Smooth muscle cell (in vitro differentiated cells): Measurements from ENCODE around the gene UPP1. TPM values are rescaled to one million over a fixed set of nuclear protein-coding genes. Genes with fewer than 3 reads are reported as not detected.

ENCODE experiments used
- DNase-seq: peaks from one replicate; lab custom pipeline; 2025; ENCODE audit not compliant: unreplicated experiment; lab: John Stamatoyannopoulos, UW
- H2AFZ ChIP-seq: fragments of 200-600 bp; sonication (generic); 2 replicates; pipeline ENCODE4 v1.6.0; 2016; ENCODE audit warnings: antibody characterized with exemption, low read depth, mild to moderate bottlenecking
- H3F3A ChIP-seq: fragments of 200-600 bp; sonication (generic); 2 replicates; pipeline ENCODE4 v1.6.0; 2017; ENCODE audit warnings: antibody characterized with exemption, low read depth
- H3K27ac ChIP-seq: fragments of 200-600 bp; sonication (generic); 2 replicates; pipeline ENCODE4 v1.5.1; 2016; ENCODE audit warnings: low read depth, mild to moderate bottlenecking
- H3K27me3 ChIP-seq: fragments of 200-600 bp; sonication (generic); 2 replicates; pipeline ENCODE4 v1.6.1; 2016; ENCODE audit warnings: low read depth, mild to moderate bottlenecking
- H3K36me3 ChIP-seq: fragments of 200-600 bp; sonication (generic); 2 replicates; pipeline ENCODE4 v1.5.1; 2016; ENCODE audit warnings: low read depth
- H3K4me1 ChIP-seq: fragments of 200-600 bp; sonication (generic); 2 replicates; pipeline ENCODE4 v1.5.1; 2016; ENCODE audit warnings: low read depth
- H3K4me2 ChIP-seq: fragments of 200-600 bp; sonication (generic); 2 replicates; pipeline ENCODE4 v1.6.0; 2016; ENCODE audit warnings: mild to moderate bottlenecking
- H3K4me3 ChIP-seq: fragments of 200-600 bp; sonication (generic); 2 replicates; pipeline ENCODE4 v1.5.1; 2016; ENCODE audit warnings: mild to moderate bottlenecking
- H3K79me2 ChIP-seq: fragments of 200-600 bp; sonication (generic); 2 replicates; pipeline ENCODE4 v1.6.0; 2016; ENCODE audit warnings: low read depth, mild to moderate bottlenecking
- H3K9ac ChIP-seq: fragments of 200-600 bp; sonication (generic); 2 replicates; pipeline ENCODE4 v1.6.0; 2016; ENCODE audit warnings: low read depth
- H3K9me3 ChIP-seq: fragments of 200-600 bp; sonication (generic); replicated peaks from 2 replicates; pipeline ENCODE4 v1.5.1; 2016; ENCODE audit warnings: low read depth
- H4K20me1 ChIP-seq: fragments of 200-600 bp; sonication (generic); 2 replicates; pipeline ENCODE4 v1.6.0; 2016; ENCODE audit warnings: low read depth
- WGBS: methylation state at CpG from one replicate; pipeline ENCODE4 v1.1.7; 2016; ENCODE audit warnings: low lambda C conversion rate; 5-methylcytosine and 5-hydroxymethylcytosine counted together
- polyA plus RNA-seq: library from polyadenylated mRNA; unstranded; fragments of >200 nt; fragmentation: Nextera tagmentation; extraction: Ambion mirVana; gene quantifications from 2 replicates; pipeline ENCODE4 v1.2.1, GENCODE V29; 2016
- total RNA-seq: library from RNA; depleted of rRNA; stranded (reverse); fragments of >200 nt; gene quantifications from 2 replicates; pipeline ENCODE4 v1.2.3, GENCODE V29; 2014
- TF ChIP-seq, protein P1 (sequence below): fragments of 200-600 bp; sonication (generic); IDR thresholded peaks from 2 replicates; pipeline ENCODE4 v1.5.1; 2017; ENCODE audit warnings: borderline replicate concordance, mild to moderate bottlenecking, antibody characterized with exemption; ENCODE audit not compliant: insufficient read depth, poor library complexity, severe bottlenecking

Gene UPP1
- total and polyA plus RNA-seq, 2 experiments from 2014 or later, result 23.6 to 43.8 TPM

GRCh38 chr7:48042216-48042615, 46.8 kb upstream of the UPP1 start:
- no peak overlapping the region for H3K9ac ChIP-seq
- H3K4me3 ChIP-seq, result no peak overlapping the region
- no peaks in the 10 kb centered on the region for H4K20me1 ChIP-seq
- no peaks in the 10 kb centered on the region for H3K4me1 ChIP-seq
- H3K4me2 ChIP-seq, result no peak overlapping the region
- no peaks in the 10 kb centered on the region for H3K79me2 ChIP-seq
- H3K36me3 ChIP-seq, result no peaks in the 10 kb centered on the region
- TF ChIP-seq, protein P1, sequence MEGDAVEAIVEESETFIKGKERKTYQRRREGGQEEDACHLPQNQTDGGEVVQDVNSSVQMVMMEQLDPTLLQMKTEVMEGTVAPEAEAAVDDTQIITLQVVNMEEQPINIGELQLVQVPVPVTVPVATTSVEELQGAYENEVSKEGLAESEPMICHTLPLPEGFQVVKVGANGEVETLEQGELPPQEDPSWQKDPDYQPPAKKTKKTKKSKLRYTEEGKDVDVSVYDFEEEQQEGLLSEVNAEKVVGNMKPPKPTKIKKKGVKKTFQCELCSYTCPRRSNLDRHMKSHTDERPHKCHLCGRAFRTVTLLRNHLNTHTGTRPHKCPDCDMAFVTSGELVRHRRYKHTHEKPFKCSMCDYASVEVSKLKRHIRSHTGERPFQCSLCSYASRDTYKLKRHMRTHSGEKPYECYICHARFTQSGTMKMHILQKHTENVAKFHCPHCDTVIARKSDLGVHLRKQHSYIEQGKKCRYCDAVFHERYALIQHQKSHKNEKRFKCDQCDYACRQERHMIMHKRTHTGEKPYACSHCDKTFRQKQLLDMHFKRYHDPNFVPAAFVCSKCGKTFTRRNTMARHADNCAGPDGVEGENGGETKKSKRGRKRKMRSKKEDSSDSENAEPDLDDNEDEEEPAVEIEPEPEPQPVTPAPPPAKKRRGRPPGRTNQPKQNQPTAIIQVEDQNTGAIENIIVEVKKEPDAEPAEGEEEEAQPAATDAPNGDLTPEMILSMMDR, result no peak
- no peaks in the 10 kb centered on the region for H3K9me3 ChIP-seq
- H2AFZ ChIP-seq, result peak overlapping the region; percentile 32
- no peak for DNase-seq
- no peaks in the 10 kb centered on the region for H3F3A ChIP-seq
- peak overlapping the region; percentile 28 for H3K27ac ChIP-seq
- peaks cover 4% of the 10 kb centered on the region for H3K27me3 ChIP-seq
- 86% methylated on average over 3 of the region's 3 CpGs for WGBS

DNA sequence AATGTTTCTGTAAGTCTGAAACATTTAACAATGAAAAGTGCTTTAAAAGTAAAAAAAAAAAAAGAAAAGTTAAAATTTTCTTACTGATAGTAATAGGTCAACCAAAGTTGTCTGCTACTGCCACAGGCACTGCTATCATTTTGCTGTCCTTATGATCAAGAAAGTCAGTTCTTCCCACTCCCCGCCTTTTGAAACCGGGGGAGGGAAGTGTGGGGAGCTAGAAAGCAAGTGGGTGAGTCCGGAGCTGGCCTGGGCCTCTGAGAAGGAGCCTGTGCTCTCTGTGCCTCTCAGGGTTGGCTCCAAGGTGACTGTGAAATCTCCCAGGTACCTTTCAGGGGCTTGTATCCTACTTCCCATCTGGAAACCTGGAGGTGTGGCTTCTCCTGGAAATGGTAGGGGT, 46.4 kb upstream of the UPP1 start:
- Histone ChIP-seq H3K4me3 (no peak overlapping the region), H4K20me1 (no peaks in the 10 kb centered on the region), H3K79me2 (no peaks in the 10 kb centered on the region), H2AFZ (no peak overlapping the region), H3K36me3 (no peaks in the 10 kb centered on the region), H3K27ac (no peak overlapping the region), H3K9ac (no peak overlapping the region), H3F3A (no peaks in the 10 kb centered on the region), H3K4me2 (no peak overlapping the region), H3K4me1 (no peaks in the 10 kb centered on the region), H3K9me3 (no peaks in the 10 kb centered on the region), H3K27me3 (peaks cover under 1% of the 10 kb centered on the region)
- WGBS, result 59% methylated on average over 3 of the region's 3 CpGs
- DNase-seq, result no peak
- TF ChIP-seq, protein P1, result no peak

DNA sequence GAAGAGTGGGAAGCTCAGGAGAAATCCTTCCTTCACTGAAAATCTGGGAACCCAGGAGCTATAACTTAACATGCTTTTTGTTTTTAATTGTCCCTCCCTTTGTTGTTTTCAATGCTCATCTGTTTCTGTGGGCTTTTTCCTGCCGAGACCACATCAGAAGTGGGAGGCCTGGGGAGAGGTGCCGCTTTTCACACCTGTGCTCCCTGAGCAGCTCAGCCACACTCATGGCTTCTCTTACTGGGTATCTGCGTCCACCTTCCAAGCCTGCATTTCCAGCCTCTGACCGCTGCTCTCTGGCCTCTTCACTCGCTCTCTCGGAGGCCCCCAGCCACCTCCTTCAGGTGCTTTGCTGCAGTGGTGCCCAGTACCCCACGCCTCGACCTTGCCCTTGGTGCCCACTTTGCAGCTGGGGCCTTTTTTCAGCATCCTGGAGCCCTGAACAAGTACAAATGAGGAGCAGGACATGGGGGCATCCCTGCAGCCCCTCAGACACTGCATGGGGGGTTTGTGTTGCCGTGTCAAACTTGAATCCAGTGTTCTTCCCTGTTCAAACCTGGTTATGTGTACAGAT, 43.8 kb upstream of the UPP1 start:
- TF ChIP-seq, protein P1, result no peak
- Histone ChIP-seq H3K9me3 (no peaks in the 10 kb centered on the region), H3K4me1 (no peaks in the 10 kb centered on the region), H3K79me2 (no peaks in the 10 kb centered on the region), H4K20me1 (no peaks in the 10 kb centered on the region), H3K4me2 (no peak overlapping the region), H3K27ac (no peak overlapping the region), H3K4me3 (no peak overlapping the region), H3K36me3 (no peaks in the 10 kb centered on the region), H3K27me3 (no peaks in the 10 kb centered on the region), H2AFZ (no peak overlapping the region), H3F3A (no peaks in the 10 kb centered on the region), H3K9ac (no peak overlapping the region)
- DNase-seq, result no peak
- 83% methylated on average over 9 of the region's 9 CpGs for WGBS

- Histone ChIP-seq H3K9ac (no peak overlapping the region), H3K4me1 (no peaks in the 10 kb centered on the region), H3K4me2 (no peak overlapping the region), H3K4me3 (no peak overlapping the region), H3K27me3 (no peaks in the 10 kb centered on the region), H3K36me3 (no peaks in the 10 kb centered on the region), H4K20me1 (no peaks in the 10 kb centered on the region), H3K9me3 (no peaks in the 10 kb centered on the region), H3K79me2 (no peaks in the 10 kb centered on the region), H3F3A (no peaks in the 10 kb centered on the region), H2AFZ (peak overlapping the region; percentile 58), H3K27ac (no peak overlapping the region)
- TF ChIP-seq, protein P1, result no peak
- no peak for DNase-seq
- 80% methylated on average over 14 of the region's 14 CpGs for WGBS
Observed at GRCh38 chr7:48046458-48046857, 42.6 kb upstream of the UPP1 start.
